Measurements from ENCODE around the gene UPF1.
A peak's percentile ranks its signal among the peaks of the same experiment; 100 is the strongest.
"Not testable (repeated sequence)": the region's sequence is repeated elsewhere in the genome, so short reads cannot be mapped to it uniquely, and the experiment has no call there.

Gene UPF1

DNA sequence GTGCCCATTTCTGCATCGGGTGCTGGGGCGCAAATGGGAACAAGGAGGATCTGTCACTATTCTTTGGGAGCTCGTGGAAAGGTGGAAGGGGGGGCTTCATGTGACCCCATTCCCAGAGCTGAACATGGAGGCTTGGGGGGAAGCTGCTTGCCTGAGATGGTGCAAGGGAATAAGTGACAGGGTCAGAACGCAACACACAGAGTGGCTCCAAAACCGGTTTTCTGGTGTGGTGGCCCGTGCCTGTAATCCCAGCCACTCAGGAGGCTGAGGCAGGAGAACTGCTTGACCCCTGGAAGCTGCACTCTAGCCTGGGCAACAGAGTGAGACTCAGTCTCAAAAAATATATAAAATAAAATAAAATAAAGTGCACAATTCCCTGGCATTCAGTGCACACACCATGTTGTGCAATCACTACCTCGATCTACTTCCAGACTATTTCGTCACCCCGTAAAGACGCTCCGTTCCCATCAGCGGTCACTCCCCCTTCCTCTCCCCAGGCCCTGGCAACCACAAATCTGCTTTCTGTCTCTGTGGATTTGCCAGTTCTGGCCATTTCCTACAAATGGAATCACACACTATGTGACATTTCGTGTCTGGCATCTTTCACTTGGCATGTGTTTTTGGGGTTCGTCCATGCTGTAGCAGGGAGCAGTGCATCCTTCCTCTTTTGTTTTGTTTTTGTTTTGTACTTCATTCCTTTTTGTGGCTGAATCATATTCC lies 22.4 kb upstream of the UPF1 start:
- peak in 1 of 2 experiments; percentile 48 for DNase-seq (ENCODE audit: low read depth in 1 of 2, low spot score in 1 of 2)
- TF ChIP-seq POLR2AphosphoS5 (IDR thresholded peaks at IDR 0.05; ENCODE audit: low read depth) = no peak
- TF ChIP-seq SPI1 (IDR thresholded peaks at IDR 0.05; ENCODE audit: borderline replicate concordance, low read depth) = no peak
- TF ChIP-seq, protein P1, sequence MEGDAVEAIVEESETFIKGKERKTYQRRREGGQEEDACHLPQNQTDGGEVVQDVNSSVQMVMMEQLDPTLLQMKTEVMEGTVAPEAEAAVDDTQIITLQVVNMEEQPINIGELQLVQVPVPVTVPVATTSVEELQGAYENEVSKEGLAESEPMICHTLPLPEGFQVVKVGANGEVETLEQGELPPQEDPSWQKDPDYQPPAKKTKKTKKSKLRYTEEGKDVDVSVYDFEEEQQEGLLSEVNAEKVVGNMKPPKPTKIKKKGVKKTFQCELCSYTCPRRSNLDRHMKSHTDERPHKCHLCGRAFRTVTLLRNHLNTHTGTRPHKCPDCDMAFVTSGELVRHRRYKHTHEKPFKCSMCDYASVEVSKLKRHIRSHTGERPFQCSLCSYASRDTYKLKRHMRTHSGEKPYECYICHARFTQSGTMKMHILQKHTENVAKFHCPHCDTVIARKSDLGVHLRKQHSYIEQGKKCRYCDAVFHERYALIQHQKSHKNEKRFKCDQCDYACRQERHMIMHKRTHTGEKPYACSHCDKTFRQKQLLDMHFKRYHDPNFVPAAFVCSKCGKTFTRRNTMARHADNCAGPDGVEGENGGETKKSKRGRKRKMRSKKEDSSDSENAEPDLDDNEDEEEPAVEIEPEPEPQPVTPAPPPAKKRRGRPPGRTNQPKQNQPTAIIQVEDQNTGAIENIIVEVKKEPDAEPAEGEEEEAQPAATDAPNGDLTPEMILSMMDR (IDR thresholded peaks at IDR 0.05; ENCODE audit: insufficient read depth, low read length) = no peak
- TF ChIP-seq GABPA (IDR thresholded peaks at IDR 0.05; ENCODE audit: low read depth) = no peak
- TF ChIP-seq, protein P2, sequence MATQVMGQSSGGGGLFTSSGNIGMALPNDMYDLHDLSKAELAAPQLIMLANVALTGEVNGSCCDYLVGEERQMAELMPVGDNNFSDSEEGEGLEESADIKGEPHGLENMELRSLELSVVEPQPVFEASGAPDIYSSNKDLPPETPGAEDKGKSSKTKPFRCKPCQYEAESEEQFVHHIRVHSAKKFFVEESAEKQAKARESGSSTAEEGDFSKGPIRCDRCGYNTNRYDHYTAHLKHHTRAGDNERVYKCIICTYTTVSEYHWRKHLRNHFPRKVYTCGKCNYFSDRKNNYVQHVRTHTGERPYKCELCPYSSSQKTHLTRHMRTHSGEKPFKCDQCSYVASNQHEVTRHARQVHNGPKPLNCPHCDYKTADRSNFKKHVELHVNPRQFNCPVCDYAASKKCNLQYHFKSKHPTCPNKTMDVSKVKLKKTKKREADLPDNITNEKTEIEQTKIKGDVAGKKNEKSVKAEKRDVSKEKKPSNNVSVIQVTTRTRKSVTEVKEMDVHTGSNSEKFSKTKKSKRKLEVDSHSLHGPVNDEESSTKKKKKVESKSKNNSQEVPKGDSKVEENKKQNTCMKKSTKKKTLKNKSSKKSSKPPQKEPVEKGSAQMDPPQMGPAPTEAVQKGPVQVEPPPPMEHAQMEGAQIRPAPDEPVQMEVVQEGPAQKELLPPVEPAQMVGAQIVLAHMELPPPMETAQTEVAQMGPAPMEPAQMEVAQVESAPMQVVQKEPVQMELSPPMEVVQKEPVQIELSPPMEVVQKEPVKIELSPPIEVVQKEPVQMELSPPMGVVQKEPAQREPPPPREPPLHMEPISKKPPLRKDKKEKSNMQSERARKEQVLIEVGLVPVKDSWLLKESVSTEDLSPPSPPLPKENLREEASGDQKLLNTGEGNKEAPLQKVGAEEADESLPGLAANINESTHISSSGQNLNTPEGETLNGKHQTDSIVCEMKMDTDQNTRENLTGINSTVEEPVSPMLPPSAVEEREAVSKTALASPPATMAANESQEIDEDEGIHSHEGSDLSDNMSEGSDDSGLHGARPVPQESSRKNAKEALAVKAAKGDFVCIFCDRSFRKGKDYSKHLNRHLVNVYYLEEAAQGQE (IDR thresholded peaks at IDR 0.05; ENCODE audit: insufficient replicate concordance, low read depth) = no peak
- H3K4me3 ChIP-seq (replicated peaks; ENCODE audit: insufficient read depth, low read length) = no peak overlapping the region
- peaks cover 6% of the 10 kb centered on the region for H3K27me3 ChIP-seq (ENCODE audit: insufficient read depth, poor library complexity, severe bottlenecking)
- H3K27ac ChIP-seq (replicated peaks) = no peak overlapping the region

DNA sequence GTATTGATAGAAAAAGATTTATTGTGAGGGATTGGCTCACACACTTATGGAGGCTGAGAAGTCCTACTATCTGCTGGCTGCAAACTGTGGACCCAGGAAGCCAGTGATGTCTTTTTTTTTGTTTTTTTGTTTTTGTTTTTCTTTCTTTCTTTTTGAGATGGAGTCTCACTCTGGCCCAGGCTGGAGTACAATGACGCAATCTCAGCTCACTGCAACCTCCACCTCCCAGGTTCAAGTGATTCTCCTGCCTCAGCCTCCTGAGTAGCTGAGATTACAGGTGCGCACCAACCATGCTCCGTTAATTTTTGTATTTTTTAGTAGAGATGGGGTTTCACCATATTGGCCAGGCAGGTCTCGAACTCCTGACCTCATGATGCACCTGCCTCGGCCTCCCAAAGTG lies 20.1 kb upstream of the UPF1 start:
- H3K4me3 ChIP-seq (replicated peaks; ENCODE audit: insufficient read depth, low read length); DNase-seq (ENCODE audit: low read depth in 1 of 2, low spot score in 1 of 2); H3K27ac ChIP-seq (replicated peaks); H3K27me3 ChIP-seq (ENCODE audit: insufficient read depth, poor library complexity, severe bottlenecking): not testable (repeated sequence)

DNA sequence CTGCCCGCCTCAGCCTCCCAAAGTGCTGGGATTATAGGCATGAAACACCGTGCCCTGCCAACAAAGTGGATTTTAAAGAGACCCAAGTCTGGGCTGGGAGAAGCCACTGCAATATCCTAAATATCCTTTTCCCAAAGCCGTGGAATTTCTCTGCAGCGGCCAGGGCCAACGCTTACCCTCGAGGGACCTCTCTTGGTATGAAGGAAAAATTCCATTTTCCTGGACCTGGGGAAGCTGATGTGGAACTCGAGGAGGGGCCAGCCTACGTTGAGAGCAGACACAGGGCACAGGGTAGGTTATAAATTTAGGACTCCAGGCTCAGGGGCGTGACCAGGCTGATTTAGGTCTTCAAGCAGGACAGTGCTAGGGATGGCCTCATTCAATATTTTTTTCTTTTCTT lies 17.7 kb upstream of the UPF1 start:
- no peak for DNase-seq (ENCODE audit: low read depth in 1 of 2, low spot score in 1 of 2)
- peaks cover 3% of the 10 kb centered on the region for H3K27me3 ChIP-seq (ENCODE audit: insufficient read depth, poor library complexity, severe bottlenecking)
- TF ChIP-seq GABPA (IDR thresholded peaks at IDR 0.05; ENCODE audit: low read depth) (no peak), SPI1 (IDR thresholded peaks at IDR 0.05; ENCODE audit: borderline replicate concordance, low read depth) (no peak), POLR2AphosphoS5 (IDR thresholded peaks at IDR 0.05; ENCODE audit: low read depth) (no peak)
- TF ChIP-seq, protein P1 (IDR thresholded peaks at IDR 0.05; ENCODE audit: insufficient read depth, low read length) = no peak
- TF ChIP-seq, protein P2 (IDR thresholded peaks at IDR 0.05; ENCODE audit: insufficient replicate concordance, low read depth) = no peak

DNA sequence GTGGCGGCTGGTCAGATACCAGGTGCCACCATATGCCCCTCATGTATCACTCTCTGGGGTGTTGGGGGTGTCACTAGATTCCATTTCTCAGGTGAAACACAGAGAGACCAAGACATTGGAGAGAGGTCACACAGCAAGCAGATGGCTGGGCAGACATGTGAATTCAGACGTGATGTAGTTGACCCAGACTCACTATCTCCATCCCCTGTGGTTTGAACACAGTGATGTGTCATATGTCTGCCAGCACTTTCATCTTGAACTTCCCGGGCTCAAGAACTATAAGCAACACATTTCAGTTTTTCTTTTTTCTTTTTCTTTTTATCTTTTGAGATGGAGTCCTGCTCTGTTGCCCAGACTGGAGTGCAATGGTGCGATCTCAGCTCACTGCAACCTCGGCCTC lies 16.1 kb upstream of the UPF1 start:
- H3K27ac ChIP-seq (replicated peaks) = no peak overlapping the region
- TF ChIP-seq SPI1 (IDR thresholded peaks at IDR 0.05; ENCODE audit: borderline replicate concordance, low read depth) = no peak
- TF ChIP-seq GABPA (IDR thresholded peaks at IDR 0.05; ENCODE audit: low read depth) = no peak
- TF ChIP-seq, protein P2 (IDR thresholded peaks at IDR 0.05; ENCODE audit: insufficient replicate concordance, low read depth) = no peak
- TF ChIP-seq POLR2AphosphoS5 (IDR thresholded peaks at IDR 0.05; ENCODE audit: low read depth) = no peak
- TF ChIP-seq, protein P1 (IDR thresholded peaks at IDR 0.05; ENCODE audit: insufficient read depth, low read length) = no peak
- peaks cover 3% of the 10 kb centered on the region for H3K27me3 ChIP-seq (ENCODE audit: insufficient read depth, poor library complexity, severe bottlenecking)
- DNase-seq (ENCODE audit: low read depth in 1 of 2, low spot score in 1 of 2) = no peak
- H3K4me3 ChIP-seq (replicated peaks; ENCODE audit: insufficient read depth, low read length) = no peak overlapping the region

More for the DNA sequence above, 17.7 kb upstream of the UPF1 start:
- H3K4me3 ChIP-seq (replicated peaks; ENCODE audit: insufficient read depth, low read length) = no peak overlapping the region
- no peak overlapping the region for H3K27ac ChIP-seq (replicated peaks)

DNA sequence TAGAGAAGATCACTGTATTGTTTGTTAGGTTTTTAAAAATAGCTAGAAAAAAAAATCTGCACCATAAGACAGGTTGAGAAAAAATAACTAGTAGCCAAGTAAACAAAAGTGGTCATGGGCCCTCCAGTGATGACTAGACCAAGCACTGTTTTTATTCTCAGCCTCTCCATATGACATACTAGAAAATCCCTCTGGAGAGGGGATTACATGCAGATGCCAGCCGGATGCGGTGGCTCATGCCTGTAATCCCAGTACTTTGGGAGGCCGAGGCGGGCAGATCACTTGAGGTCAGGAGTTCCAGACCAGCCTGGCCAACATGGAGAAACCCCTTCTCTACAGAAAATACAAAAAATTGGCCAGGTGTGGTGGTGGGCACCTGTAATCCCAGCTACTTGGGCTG lies 15.1 kb upstream of the UPF1 start:
- H3K4me3 ChIP-seq (replicated peaks; ENCODE audit: insufficient read depth, low read length); DNase-seq (ENCODE audit: low read depth in 1 of 2, low spot score in 1 of 2); H3K27me3 ChIP-seq (ENCODE audit: insufficient read depth, poor library complexity, severe bottlenecking); H3K27ac ChIP-seq (replicated peaks): not testable (repeated sequence)

All from HL-60 (cell line).